ENCODE data around the gene MYOZ2.

DNA sequence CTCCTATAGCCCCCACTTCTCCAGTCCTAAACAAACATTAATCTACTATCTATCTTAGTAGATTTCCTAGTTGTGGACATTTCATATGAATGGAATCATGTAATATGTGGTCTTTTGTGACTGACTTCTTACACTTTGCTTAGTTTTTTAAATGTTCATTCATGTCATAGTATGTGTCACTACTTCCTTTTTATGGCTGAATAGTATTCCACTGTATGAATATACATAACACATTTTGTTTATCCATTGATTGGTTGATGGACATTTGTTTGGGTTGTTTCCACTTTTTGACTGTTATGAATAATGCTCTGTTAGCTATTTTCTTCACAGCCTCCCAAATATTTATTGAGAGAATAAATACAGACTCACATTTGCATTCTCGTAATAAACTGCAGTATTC lies 96.7 kb downstream of the MYOZ2 start:
- no peak for TF ChIP-seq CTCF (conservative IDR thresholded peaks at IDR 0.05; ENCODE audit: low read depth, low read length)
- TF ChIP-seq NFE2L2 (IDR thresholded peaks at IDR 0.05; ENCODE audit: low read depth, low read length): no peak
- TF ChIP-seq MAZ (IDR thresholded peaks at IDR 0.05; ENCODE audit: borderline replicate concordance, low read depth, low read length): no peak
- TF ChIP-seq POLR2A (IDR thresholded peaks at IDR 0.05; ENCODE audit: low read depth, low read length): no peak
- TF ChIP-seq MXI1 (IDR thresholded peaks at IDR 0.05; ENCODE audit: borderline replicate concordance, low read depth, low read length): no peak
- TF ChIP-seq RAD21 (IDR thresholded peaks at IDR 0.05; ENCODE audit: low read length): no peak
- TF ChIP-seq CEBPB (IDR thresholded peaks at IDR 0.05; ENCODE audit: low read depth, low read length): no peak
- TF ChIP-seq, protein P1, sequence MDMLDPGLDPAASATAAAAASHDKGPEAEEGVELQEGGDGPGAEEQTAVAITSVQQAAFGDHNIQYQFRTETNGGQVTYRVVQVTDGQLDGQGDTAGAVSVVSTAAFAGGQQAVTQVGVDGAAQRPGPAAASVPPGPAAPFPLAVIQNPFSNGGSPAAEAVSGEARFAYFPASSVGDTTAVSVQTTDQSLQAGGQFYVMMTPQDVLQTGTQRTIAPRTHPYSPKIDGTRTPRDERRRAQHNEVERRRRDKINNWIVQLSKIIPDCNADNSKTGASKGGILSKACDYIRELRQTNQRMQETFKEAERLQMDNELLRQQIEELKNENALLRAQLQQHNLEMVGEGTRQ (IDR thresholded peaks at IDR 0.05; ENCODE audit: low read depth, low read length): no peak
- no peak for TF ChIP-seq FOS (IDR thresholded peaks at IDR 0.05; ENCODE audit: low read depth, low read length)
- TF ChIP-seq RFX5 (IDR thresholded peaks at IDR 0.05; ENCODE audit: low read depth, low read length): no peak
- TF ChIP-seq ELK1 (IDR thresholded peaks at IDR 0.05; ENCODE audit: borderline replicate concordance, low read depth, low read length): no peak
- no peak for TF ChIP-seq BHLHE40 (IDR thresholded peaks at IDR 0.05; ENCODE audit: low read depth, low read length)
